Ovary (tissue), 3 donors: Measurements from ENCODE around the gene IL36B.

Source experiments
- CTCF ChIP-seq, 3 donors: fragments of 450-650 bp in 2 of 3; fragments of 200-600 bp in 1 of 3; IDR thresholded peaks; one replicate each; pipeline versions ENCODE4 v1.5.1 to v1.8.0; 2016 to 2022; ENCODE audit warnings: antibody characterized with exemption in 3 of 3, mild to moderate bottlenecking in 1 of 3
- EP300 ChIP-seq: sonication (generic); formaldehyde crosslinking; IDR thresholded peaks from one replicate; pipeline ENCODE4 v1.6.1; 2017; ENCODE audit warnings: antibody characterized with exemption
- POLR2A ChIP-seq: fragments of 450-650 bp; IDR thresholded peaks from one replicate; pipeline ENCODE4 v1.6.1; 2017; ENCODE audit warnings: antibody characterized with exemption, mild to moderate bottlenecking, moderate library complexity
- donor health status: DM: no; HTN: no; CAD: no.

DNA sequence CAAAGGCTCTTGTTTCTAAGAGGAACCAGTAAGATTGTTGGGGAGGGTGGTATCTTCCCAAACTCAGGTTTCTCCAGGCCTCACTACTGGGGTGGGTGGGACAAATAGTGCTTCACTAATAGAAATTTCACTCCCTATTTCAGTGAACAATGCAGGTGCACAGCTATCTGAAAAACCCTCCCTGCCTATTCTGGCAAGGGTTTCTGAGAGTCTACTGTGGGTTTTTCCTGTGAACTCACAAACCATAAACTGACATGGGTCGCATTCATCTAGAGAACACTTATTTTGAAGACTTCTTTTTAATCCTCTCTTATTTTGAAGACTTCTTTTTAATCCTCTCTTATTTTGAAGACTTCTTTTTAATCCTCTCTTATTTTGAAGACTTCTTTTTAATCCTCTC, 43.0 kb downstream of the IL36B start:
- TF ChIP-seq CTCF (IDR thresholded peaks at IDR 0.05) (no peak), POLR2A (no peak), EP300 (no peak)
